GM19240 (cell line): ENCODE measurements around the gene PNLDC1.
"Not testable (repeated sequence)": the region's sequence is repeated elsewhere in the genome, so short reads cannot be mapped to it uniquely, and the experiment has no call there.

Source experiments
- DNase-seq: peaks from one replicate; pipeline ENCODE4 v3.0.0; 2011; ENCODE audit warnings: low spot score; ENCODE audit not compliant: insufficient read length

The PNLDC1 gene

DNA sequence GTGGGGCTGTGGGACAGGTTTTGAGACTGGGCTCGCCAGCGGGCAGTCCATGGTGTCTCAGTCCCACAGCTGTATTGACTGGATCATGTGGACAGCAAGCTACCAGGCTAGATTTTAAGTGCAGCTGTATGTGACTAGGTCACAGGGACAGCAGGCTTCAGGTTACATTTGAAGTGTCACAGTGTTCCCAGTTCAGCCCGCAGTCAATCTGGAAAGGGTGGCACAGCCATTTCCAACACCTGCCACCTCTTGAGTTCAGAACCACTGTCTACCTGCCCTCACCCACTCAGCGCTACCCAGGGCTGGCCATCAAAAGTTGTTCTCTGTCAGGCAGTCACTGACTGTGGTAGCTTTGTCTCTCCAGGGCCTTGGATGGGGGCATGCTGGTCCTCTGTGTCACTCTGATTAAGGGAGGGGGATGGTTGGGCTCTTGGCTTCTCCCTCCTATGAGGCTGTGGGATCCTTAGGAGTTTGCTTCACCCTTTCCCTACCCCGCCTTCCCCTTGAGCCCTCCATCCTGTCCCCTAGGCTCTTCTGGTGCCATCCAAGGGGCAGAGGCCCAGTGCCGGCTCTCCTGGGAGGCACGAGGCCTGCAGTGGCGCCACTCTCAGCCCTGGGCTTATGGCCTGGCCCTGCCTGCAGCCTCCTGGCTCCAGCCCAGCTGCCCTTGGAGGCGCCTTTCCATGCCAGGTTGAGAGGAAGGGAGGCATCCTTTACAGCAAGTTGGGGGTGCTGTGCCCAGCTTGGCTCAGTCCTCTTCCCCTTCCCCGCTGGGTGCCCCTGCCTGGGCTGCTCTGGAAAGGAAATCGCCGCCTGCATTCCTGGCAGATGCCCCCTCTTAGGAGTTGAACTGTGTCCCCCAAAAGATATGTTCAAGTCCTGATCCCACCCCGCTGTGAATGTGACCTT is 44.9 kb downstream of the PNLDC1 start:
- DNase-seq = no peak

DNA sequence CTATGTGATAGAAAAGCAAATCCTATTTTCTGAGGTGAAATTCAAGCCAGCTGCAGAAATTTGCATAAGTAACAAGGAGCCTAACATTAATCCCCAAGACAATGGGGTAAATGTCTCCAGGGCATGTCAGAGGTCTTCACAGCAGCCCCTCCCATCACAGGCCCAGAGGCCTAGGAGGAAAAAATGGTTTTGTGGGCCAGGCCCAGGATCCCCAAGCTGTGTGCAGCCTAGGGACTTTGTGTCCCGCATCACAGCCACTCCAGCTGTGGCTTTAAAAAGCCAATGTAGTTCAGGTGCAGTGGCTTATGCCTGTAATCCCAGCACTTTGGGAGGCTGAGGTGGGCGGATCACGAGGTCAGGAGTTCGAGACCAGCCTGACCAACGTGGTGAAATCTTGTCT is 48.5 kb downstream of the PNLDC1 start:
- DNase-seq = not testable (repeated sequence)

DNA sequence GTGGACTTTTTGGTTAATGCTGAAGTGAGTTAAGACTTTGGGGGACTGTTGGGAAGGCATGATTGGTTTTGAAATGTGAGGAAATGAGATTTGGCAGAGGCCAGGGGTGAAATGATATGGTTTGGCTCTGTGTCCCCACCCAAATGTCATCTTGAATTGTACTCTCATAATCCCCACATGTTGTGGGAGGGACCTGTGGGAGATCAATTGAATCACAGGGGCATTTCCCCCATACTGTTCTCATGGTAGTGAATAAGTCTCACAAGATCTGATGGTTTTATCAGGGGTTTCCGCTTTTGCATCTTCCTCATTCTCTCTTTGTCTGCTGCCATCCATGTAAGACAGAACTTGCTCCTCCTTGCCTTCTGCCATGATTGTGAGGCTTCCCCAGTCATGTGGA is 49.8 kb downstream of the PNLDC1 start:
- not testable (repeated sequence) for DNase-seq

DNA sequence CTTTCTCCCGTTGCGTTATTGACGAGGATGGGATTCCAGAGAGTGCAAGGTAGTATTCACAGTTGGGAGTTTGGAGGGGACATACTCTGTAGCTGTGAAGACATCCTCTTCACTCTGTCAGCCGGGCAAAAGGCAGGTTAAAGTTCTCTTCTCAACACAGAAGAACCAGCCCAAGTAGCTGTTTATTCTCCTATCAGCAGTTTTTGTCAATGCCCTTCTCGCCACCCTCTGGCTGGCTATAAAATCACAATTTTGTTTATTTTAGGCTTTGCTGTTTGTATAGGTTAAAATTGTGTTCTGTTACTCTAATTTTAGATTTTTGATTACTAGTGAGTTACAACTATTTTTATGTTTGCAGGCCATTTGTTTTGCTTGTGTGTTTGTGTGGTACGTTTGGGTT is 52.8 kb downstream of the PNLDC1 start:
- no peak for DNase-seq

DNA sequence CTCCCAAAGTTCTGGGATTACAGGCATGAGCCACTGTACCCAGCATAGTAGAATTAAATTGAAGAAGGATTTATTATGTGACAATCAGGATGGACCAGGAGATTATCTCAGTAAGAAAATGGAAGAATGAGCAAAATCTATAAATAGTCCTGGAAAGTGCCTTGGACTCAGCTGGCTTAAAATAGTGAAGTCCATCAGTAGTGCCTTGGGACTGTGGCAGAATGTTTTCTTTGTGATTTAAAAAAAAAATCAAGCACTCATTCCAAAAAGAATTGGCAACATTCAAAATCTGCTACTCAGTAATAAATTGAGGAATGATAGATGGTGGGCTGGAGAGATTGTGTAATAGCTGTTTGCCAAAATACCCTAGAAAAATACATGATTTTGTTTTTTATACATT is 53.7 kb downstream of the PNLDC1 start:
- DNase-seq = no peak

DNA sequence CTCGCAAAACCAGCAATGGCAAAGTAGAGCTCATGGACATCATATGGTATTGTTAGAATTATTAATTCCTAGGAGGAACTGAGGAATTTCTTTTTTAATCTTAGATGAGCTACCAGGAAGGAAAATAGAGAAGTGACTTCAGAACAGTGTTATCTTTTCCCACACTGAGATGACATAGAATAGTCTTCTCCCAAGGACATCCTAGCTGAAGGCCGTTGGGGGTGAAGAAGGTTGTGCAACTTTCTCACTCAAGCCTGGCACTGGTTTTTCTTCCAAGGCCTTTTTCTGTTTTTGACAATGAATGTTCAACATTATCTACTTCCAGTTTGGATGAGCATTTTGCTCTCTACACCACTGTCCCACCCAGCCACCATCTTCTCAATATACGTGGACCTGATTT is 54.9 kb downstream of the PNLDC1 start:
- no peak for DNase-seq

DNA sequence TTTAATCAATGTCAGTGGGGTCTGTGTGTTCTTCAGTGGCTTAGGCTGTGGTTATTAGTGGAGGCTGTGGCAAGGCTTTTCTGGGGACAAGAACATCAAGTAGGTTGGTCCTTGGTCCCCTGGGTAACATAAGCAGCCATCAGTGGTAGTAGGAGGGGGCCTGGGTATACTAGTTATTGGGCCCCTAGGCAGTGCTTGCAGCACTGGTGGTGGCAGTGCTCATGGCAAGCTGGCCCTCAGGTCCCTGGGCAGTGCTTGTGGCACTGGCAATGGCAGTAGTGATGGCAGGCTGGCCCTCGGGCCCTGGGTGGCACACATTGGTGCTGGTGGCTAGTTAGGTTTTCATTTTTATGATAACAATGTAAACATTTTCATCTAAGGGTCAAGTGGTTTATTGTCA is 58.2 kb downstream of the PNLDC1 start:
- DNase-seq = no peak

DNA sequence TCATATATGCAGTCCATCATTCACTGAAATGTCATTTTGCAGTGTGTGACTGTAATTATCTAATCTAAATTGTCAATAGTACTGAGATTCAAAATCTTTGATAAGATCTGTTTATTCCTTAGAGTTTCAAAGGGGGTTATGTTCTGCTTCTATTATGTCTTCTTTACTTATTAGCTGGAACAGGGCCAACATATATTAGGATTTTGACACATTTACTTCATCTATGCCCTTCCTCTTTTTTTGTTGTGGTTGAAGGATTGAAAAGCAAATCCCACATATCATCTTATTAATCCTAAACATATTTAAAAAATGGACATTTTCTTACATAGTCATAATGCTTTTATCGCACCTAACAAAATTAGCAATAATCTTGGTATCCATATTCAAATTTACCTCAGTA is 60.4 kb downstream of the PNLDC1 start:
- no peak for DNase-seq

DNA sequence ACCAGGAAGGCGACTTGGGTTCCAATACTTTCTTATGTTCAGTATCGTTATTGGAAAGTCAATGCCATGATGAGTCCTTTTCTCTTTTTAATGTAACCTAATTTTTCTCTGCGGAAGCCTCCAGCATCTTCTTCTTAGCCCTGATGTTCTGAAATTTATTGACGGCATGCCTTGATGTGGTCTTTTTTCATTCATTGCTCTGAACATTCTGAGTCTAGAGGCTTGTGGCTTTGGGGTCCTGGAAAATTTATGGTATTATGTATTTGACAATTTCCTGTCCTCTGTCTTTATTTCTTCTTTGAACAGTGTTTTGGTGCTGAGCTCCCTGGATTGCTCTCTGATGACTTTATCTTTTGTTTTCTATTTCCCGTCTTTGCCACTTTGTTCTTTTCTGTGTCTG is 62.0 kb downstream of the PNLDC1 start:
- no peak for DNase-seq

DNA sequence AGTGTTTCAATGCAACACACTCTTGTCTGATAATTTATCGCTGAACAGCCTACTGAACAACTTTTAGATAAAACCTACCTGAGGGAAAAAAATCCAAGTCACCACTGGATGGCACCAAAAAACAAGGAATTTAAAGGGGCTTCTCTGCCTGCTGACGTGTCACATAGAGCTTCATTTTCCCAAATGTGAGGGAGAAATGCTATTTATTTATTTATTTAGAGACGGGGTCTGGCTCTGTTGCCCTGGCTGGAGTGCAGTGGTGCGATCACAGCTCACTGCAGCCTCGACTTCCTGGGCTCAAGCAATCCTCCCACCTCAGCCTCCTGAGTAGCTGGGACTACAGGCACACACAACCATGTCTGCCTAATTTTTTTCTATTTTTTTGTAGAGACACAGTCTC is 63.3 kb downstream of the PNLDC1 start:
- DNase-seq = peak; percentile 29

DNA sequence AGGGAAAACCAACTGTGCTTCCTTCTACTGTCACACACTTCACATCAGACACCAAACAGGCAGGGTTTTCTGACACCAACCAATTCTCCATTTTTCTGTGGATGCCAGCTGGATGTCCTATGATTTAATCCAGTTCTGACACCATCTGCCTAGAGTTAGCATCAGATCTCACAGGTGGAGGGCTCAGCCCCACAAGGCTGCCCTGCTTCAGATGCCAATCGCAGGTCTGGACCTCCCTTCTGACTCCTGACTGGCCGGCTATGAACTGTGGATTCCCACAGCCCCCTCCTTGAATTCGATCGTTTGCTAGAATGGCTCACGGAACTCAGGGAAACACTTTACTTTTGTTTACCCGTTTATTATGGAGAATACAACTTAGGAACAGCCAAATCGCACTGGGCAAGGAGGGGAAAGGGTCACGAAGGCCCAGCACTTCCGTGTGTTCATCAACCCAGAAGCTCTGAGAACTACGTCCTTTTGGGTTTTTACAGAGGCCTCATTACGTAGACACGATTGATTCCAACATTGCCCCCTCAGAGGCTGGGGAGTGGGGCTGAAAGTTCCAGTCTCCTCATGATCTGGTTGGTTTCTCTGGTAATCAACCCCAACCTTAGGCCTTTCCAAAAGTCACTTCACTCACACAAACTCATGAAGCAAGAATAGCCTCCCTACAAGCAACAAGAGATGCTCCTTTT is 65.3 kb downstream of the PNLDC1 start:
- no peak for DNase-seq

DNA sequence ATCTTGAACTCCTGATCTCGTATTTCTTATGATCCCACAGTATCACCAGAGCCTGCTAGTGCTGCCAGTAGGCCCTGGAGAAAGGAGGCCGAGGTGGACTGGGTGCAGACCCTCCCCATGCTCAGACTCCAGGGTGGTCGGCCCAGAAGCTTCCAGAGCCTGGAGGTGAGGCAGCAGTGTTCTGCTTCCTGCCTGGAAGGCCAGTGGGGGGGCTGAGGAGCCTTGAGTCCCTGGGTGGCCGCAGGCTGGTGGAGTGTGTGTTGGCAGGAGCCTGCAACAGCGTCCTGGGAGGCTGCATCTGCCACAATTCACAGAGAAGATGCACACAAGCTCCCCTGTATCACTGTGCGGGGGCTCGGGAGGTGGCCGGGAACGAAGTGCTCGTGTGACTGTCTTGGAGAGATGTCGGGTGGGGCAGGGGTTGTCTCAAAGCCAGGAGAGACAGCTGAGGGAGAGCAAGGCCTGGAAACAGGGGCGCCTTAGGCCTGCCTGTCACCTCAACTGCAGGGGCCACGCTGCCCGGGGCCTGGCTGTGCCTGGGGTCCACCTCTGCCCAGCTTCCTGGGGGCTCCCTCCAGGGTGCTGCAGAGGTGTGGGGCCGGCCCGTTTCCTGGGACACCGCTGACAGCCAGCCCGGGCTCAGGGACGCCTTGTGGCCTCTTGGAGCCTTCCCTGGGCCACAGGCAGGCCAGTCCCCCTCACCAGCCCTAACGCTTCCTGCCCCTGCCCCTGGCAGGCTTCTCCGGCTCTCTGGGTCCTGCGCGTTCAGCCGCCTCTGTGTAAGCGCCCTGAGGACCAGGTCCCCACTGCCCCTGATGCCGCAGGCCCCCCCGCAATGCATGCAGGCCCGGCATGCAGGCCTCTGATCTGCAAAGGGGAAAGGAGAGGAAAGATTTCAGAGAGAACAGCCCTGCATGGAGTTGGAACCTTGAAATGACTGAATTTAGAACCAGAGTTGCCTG is 66.5 kb downstream of the PNLDC1 start:
- DNase-seq = no peak
